ENCODE results near the gene NEMP1. TPM values are rescaled to one million over a fixed set of nuclear protein-coding genes. Genes with fewer than 3 reads are reported as not detected.

The NEMP1 gene
- total and polyA plus RNA-seq, 2 of the 8 experiments (the other 6 are each of a cell fraction or from before 2014, with no cell fraction given), result 30.1 to 43.2 TPM

GRCh38 chr12:57124261-57124877 is 45.8 kb upstream of the NEMP1 start (continued):
- TF ChIP-seq CREB1 (IDR thresholded peaks at IDR 0.05), result peak; percentile 74
- TF ChIP-seq SAP30 (IDR thresholded peaks at IDR 0.05; ENCODE audit: insufficient read depth, insufficient replicate concordance, low read length), result no peak
- TF ChIP-seq HDAC2 (IDR thresholded peaks at IDR 0.05; ENCODE audit: borderline replicate concordance in 1 of 2, low read depth in 2 of 2, low read length in 2 of 2), result no peak
